ENCODE data around the gene ANP32D.
"Not testable (repeated sequence)": the region's sequence is repeated elsewhere in the genome, so short reads cannot be mapped to it uniquely, and the experiment has no call there.

The ANP32D gene

GRCh38 chr12:48472259-48472658 is at the start of gene ANP32D:
Gene ANP32D (plus strand): TSS chr12:48472559. CDS start chr12:48472665, 106 bp downstream.
- no peak for DNase-seq

- DNase-seq: no peak
Observed at GRCh38 chr12:48423171-48423570, 49.2 kb upstream of the ANP32D start.

GRCh38 chr12:48424644-48425043 is 47.7 kb upstream of the ANP32D start:
- DNase-seq: no peak

- not testable (repeated sequence) for DNase-seq
Observed at GRCh38 chr12:48434016-48434415, 38.3 kb upstream of the ANP32D start.

- DNase-seq: no peak
Observed at GRCh38 chr12:48441069-48441468, 31.3 kb upstream of the ANP32D start.

- DNase-seq: no peak
Observed at GRCh38 chr12:48442179-48442847, 30.0 kb upstream of the ANP32D start.

- no peak for DNase-seq
Observed at GRCh38 chr12:48445538-48445937, 26.8 kb upstream of the ANP32D start.

GRCh38 chr12:48446161-48446776 is 26.1 kb upstream of the ANP32D start:
- DNase-seq: no peak

- DNase-seq: no peak
Observed at GRCh38 chr12:48447755-48448154, 24.6 kb upstream of the ANP32D start.

GRCh38 chr12:48451372-48451771 is 21.0 kb upstream of the ANP32D start:
- DNase-seq: no peak

GRCh38 chr12:48452961-48453360 is 19.4 kb upstream of the ANP32D start:
- not testable (repeated sequence) for DNase-seq

GRCh38 chr12:48454667-48455066 is 17.7 kb upstream of the ANP32D start:
- DNase-seq: no peak

- DNase-seq: no peak
Observed at GRCh38 chr12:48455116-48455515, 17.2 kb upstream of the ANP32D start.

GRCh38 chr12:48459259-48459658 is 13.1 kb upstream of the ANP32D start:
- no peak for DNase-seq

- not testable (repeated sequence) for DNase-seq
Observed at GRCh38 chr12:48469027-48469426, 3.3 kb upstream of the ANP32D start.

- DNase-seq: no peak
Observed at GRCh38 chr12:48473061-48473460, 702 bp downstream of the ANP32D start.

GRCh38 chr12:48474497-48474896 is 2.1 kb downstream of the ANP32D start:
- not testable (repeated sequence) for DNase-seq

- DNase-seq: no peak
Observed at GRCh38 chr12:48482198-48482597, 9.8 kb downstream of the ANP32D start, which contains the start of gene C12orf54. Gene C12orf54 (plus strand): TSS chr12:48482498. CDS start chr12:48483297, 799 bp downstream.

GRCh38 chr12:48482930-48483329 is 10.6 kb downstream of the ANP32D start:
- DNase-seq: no peak

GRCh38 chr12:48486261-48486660 is 13.9 kb downstream of the ANP32D start:
- no peak for DNase-seq

GRCh38 chr12:48486679-48487078 is 14.3 kb downstream of the ANP32D start:
- no peak for DNase-seq

- DNase-seq: no peak
Observed at GRCh38 chr12:48489012-48489411, 16.7 kb downstream of the ANP32D start.

GRCh38 chr12:48489456-48489855 is 17.1 kb downstream of the ANP32D start:
- not testable (repeated sequence) for DNase-seq

- not testable (repeated sequence) for DNase-seq
Observed at GRCh38 chr12:48500281-48500680, 27.9 kb downstream of the ANP32D start.

- DNase-seq: not testable (repeated sequence)
Observed at GRCh38 chr12:48506836-48507235, 34.5 kb downstream of the ANP32D start.
